ENCODE measurements around the gene RRP8. TPM values are rescaled to one million over a fixed set of nuclear protein-coding genes. Genes with fewer than 3 reads are reported as not detected.
A peak's percentile ranks its signal among the peaks of the same experiment; 100 is the strongest.

RRP8 gene
- total RNA-seq, 1 donor from 2014 or later: 43.8 TPM

DNA sequence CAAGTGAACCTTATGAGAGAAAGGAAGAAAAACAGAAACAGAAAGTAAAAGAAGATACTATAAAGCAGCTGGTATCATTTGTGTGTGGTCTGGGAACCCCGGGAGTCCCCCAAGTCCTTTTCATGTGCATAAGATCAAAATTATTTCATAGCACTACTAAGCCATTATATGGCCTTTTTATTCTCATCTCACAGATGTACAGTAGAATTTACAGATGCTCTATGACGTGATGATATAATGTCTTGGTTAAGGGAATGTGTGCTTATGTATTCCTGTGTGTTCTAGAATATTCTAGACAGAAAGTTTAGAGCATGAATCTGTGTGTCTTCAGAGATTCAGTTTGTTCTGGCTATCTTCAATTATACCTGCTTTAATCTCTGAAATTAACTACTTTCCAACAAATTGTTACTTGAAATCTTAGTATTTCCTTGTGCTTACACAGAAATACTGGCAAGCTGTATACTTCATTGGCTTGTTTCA is 24.4 kb upstream of the RRP8 start:
- peak; percentile 78 for DNase-seq
- intact Hi-C loops (cut with micrococcal nuclease): no loop called here
- no peaks in the 10 kb centered on the region for H3K27me3 Mint-ChIP-seq
- no peaks in the 10 kb centered on the region for H3K9me3 Mint-ChIP-seq
- peak overlapping the region; percentile 51 for H3K4me3 Mint-ChIP-seq
- peak overlapping the region; percentile 32 for H3K27ac Mint-ChIP-seq
- H3K4me1 Mint-ChIP-seq: peaks cover 16% of the 10 kb centered on the region
- no peaks in the 10 kb centered on the region for H3K36me3 Mint-ChIP-seq (ENCODE audit: low read depth)

DNA sequence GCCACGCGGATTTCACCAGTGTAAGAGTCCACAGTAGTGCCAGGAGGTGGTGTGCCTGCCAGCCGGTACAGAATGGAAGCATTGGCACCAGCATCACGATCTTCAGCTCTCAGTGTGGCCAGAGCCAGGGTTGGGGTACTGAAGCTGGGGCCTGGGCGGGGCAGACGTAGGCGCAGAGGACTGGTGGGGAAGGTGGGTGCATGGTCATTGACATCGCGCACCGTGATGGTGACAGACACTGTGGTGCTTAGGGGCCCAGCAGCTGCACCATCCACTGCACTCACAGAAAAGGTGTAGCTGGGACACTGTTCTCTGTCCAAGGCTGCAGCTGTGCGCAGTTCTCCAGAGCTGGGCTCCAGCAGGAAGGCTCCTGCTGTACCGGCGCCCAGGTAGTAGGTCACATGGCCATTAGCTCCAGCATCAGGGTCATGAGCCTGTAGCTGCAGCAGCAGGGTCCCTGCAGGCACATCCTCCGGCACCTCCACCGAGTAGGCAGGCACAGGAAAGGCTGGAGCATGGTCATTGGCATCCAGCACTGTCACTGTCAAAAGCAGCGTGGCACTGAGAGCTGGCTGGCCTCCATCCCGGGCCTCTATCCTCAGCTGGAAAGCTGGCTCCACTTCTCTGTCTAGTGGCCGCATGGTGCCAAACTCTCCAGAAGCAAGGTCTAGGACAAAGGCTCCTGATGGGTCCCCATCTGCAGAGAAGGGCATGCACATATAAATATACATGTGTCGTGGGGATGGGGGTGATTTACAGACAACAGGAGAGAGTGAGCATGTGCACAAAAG is 23.8 kb upstream of the RRP8 start:
- intact Hi-C loops (cut with micrococcal nuclease): no loop called here
- H3K27ac Mint-ChIP-seq: peak overlapping the region; percentile 32
- DNase-seq: no peak

DNA sequence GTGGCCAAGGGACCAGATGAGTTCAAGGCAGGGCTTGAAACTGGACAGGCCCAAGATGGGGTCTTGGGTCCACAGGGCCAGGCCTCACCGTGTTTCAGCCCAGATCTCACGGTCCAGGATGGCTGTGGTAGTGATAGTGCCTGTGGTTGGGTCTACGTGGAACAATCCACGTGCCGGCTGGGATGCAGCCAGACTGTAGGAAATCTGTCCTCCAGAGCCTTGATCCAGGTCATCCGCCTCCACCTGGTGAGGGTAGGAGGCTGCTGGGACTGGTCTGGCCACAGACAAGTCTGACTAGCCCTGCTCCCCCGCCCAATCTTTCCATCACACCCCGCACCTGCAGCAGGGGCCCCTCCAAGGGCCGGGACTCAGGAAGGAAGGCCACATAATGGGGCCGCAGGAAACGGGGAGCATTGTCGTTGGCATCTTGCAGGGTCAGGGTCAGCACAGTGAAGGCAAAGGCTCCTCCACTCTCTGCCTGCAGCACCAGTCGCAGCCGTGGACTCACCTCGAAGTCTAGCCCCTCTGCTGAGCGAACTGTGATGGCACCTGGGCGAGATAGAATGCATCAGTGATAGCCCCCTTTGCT is 22.5 kb upstream of the RRP8 start:
- no peaks in the 10 kb centered on the region for H3K27me3 Mint-ChIP-seq
- H3K4me1 Mint-ChIP-seq: peaks cover 16% of the 10 kb centered on the region
- H3K4me3 Mint-ChIP-seq: no peak overlapping the region
- no peak for DNase-seq
- H3K36me3 Mint-ChIP-seq (ENCODE audit: low read depth): no peaks in the 10 kb centered on the region
- H3K27ac Mint-ChIP-seq: no peak overlapping the region
- intact Hi-C loops (cut with micrococcal nuclease): no loop called here
- no peaks in the 10 kb centered on the region for H3K9me3 Mint-ChIP-seq

More for the DNA sequence above, 23.8 kb upstream of the RRP8 start:
- no peaks in the 10 kb centered on the region for H3K9me3 Mint-ChIP-seq
- peaks cover 16% of the 10 kb centered on the region for H3K4me1 Mint-ChIP-seq
- no peaks in the 10 kb centered on the region for H3K27me3 Mint-ChIP-seq
- H3K4me3 Mint-ChIP-seq: peak overlapping the region; percentile 51
- no peaks in the 10 kb centered on the region for H3K36me3 Mint-ChIP-seq (ENCODE audit: low read depth)

DNA sequence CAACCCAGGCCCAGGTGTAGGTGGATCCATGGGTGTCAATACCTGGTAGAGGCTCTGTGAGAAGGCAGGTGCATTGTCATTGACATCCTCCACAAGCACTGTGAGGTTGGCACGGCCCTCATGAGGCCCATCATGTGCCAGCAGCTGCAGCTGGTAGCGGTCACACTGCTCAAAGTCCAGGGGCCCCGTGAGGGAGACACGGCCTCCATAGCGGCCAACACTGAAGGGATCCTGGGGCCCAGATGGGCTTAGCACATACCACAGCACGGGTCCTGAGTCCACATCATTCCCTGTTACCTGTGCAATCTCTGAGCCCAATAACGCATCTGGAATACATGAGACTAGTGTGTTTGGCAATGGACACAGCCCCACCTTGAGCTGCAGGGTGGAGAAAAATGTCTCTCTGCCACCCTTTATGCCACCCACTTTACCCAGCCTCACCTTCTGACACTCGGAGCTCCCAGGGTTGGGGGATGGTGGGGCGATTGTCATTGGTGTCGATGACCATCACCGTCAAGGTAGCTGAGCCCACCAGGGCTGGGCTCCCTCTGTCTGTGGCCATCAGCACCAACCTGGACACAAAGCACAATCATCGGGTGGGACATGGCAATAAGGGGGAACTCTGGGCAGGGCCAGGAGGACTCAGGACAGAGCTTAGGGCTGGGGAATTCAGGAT is 21.9 kb upstream of the RRP8 start:
- no peak for DNase-seq

DNA sequence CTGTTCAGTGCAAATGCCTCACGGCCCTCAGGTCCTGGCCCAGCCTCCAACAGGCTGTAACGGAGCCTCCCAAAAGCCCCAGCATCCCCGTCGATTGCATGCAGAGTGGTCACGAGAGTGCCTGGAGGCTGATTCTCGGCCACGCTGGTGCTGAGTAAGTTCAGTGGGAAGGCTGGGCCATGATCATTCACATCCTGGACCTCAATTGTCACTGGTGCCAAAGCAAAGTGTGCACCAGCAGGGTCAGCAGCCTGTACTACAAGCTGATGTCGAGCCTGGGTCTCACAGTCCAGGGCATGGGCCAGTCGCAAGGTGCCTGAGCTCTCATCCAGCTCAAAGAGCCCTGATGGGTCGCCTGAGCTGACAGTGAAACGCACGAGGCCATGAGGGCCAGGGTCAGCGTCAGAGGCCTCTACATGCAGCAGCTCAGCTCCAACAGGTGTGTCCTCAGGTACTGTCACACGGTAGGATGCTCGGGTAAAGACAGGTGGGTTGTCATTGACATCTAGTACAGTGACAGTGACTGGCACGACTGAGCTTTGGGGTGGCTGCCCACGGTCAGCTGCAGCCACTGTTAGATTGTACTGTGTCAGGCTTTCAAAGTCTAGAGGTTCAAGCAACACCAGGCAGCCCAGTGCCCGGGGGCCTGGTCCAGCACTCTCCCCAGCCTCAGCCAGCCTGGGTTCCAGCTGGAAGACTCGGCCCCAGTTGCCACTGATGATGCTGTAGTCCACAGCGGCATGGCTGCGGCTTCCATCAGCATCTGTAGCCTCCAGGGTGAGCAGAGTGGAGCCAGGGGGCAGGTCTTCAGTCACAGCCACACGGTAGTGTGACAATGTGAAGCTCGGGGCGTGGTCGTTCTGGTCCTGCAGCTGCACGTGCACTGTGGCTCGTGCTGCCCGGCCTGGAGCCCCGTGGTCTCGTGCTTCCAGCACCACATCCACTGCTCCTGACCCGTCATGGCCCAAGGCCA is 20.3 kb upstream of the RRP8 start:
- H3K4me3 Mint-ChIP-seq: no peak overlapping the region
- H3K36me3 Mint-ChIP-seq (ENCODE audit: low read depth): no peaks in the 10 kb centered on the region
- intact Hi-C loops (cut with micrococcal nuclease): no loop called here
- peaks cover 16% of the 10 kb centered on the region for H3K4me1 Mint-ChIP-seq
- no peaks in the 10 kb centered on the region for H3K9me3 Mint-ChIP-seq
- H3K27me3 Mint-ChIP-seq: no peaks in the 10 kb centered on the region
- DNase-seq: no peak
- no peak overlapping the region for H3K27ac Mint-ChIP-seq

More for the DNA sequence above, 21.9 kb upstream of the RRP8 start:
- intact Hi-C loops (cut with micrococcal nuclease): no loop called here
- Mint-ChIP-seq H3K9me3 (no peaks in the 10 kb centered on the region), H3K4me3 (no peak overlapping the region), H3K4me1 (peaks cover 16% of the 10 kb centered on the region), H3K27me3 (no peaks in the 10 kb centered on the region), H3K36me3 (ENCODE audit: low read depth) (no peaks in the 10 kb centered on the region), H3K27ac (no peak overlapping the region)

DNA sequence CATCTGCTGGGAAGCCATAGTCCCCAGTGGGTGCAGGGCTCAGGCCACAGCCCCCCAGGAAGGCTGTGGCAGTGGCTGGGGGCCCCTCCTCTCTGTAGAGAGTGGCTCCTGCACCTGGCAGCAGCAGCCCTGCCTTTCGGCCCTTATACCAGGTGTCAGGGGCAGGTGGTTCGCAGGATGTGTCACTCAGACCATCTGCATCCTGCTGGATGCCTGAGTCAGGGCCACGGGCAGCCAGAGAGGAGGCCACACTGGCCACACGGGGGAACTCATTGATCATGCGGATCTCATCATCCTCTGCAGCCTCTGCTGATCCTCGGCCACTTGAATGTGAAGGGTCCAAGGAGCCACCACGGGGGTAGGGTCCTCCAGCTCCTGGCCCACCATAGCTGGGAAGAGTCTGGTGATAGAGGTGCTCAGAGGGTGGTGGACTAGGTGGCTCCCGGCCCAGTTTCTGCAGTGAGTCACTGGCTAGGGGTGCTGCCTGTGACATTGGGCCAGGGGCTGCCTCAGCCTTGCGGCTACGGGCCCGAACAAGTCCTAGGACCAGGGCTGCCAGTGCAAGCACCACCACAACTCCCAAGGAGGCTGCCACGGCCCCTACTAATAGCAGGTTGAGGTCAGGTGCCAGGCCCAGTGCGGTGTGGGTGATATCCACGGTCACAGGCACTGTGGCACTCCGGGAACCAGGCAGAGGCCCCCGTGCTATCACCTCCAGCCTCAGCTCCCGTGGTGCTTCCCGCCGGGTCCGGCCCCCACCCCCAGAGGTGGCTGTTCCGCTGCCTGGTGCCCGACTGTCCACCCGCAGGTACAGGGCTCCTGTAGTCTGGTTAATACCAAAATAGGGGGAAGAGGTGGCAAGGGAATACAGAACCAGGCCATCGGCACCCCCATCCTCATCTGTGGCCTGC is 19.1 kb upstream of the RRP8 start:
- no peaks in the 10 kb centered on the region for H3K9me3 Mint-ChIP-seq
- H3K27me3 Mint-ChIP-seq: no peaks in the 10 kb centered on the region
- no peak for DNase-seq
- H3K27ac Mint-ChIP-seq: no peak overlapping the region
- H3K4me1 Mint-ChIP-seq: peaks cover 9% of the 10 kb centered on the region
- intact Hi-C loops (cut with micrococcal nuclease): no loop called here
- no peak overlapping the region for H3K4me3 Mint-ChIP-seq
- H3K36me3 Mint-ChIP-seq (ENCODE audit: low read depth): no peaks in the 10 kb centered on the region

DNA sequence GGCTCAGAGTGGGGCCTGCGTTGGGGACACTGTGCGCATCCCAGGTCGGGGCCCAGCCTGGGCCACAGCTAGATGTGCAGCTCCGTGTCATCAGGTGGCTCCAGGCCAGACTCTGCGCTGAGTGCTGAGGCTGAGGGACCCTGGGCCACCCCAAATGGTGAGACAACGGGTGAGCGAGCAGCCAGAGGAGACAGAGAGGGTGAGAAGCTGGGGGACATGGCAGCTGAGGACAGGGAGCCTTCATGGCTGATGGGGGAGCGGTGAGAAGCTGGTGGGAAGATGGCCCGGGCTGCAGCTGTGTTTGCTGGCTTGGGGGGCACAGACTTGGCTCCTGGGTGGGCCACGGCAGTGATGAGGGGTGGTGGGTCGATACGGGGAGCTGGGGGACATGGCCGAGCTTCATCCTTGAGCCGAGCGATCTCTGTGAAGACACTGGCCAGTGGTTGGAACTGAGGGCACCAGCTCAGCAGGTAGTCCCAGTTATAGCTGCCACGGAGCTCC is 18.3 kb upstream of the RRP8 start:
- peaks cover 4% of the 10 kb centered on the region for H3K4me1 Mint-ChIP-seq
- H3K27me3 Mint-ChIP-seq: no peaks in the 10 kb centered on the region
- intact Hi-C loops (cut with micrococcal nuclease): no loop called here

DNA sequence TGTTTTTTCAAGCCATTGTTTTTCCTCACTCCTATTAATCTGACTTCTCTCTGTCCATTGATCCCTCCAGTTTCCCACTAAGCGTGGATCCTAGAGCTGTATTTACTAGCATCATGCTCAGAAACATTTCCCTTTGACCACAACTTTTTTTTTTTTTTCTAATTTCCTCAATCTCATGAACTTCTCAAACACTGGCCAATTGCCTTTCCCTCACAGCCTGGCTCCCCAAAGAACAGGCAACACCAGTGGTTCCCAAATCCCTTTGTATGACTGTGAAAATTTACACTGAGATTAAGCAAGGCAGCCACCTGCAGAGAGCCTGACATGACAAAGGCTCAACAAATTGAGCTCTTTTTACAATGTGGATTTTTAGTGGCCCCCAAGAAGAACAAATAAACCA is 17.2 kb upstream of the RRP8 start:
- H3K4me1 Mint-ChIP-seq: peaks cover 3% of the 10 kb centered on the region
- intact Hi-C loops (cut with micrococcal nuclease): no loop called here

More for the DNA sequence above, 18.3 kb upstream of the RRP8 start:
- H3K27ac Mint-ChIP-seq: no peak overlapping the region
- no peaks in the 10 kb centered on the region for H3K9me3 Mint-ChIP-seq
- no peak for DNase-seq
- H3K4me3 Mint-ChIP-seq: no peak overlapping the region
- peaks cover under 1% of the 10 kb centered on the region for H3K36me3 Mint-ChIP-seq (ENCODE audit: low read depth)

DNA sequence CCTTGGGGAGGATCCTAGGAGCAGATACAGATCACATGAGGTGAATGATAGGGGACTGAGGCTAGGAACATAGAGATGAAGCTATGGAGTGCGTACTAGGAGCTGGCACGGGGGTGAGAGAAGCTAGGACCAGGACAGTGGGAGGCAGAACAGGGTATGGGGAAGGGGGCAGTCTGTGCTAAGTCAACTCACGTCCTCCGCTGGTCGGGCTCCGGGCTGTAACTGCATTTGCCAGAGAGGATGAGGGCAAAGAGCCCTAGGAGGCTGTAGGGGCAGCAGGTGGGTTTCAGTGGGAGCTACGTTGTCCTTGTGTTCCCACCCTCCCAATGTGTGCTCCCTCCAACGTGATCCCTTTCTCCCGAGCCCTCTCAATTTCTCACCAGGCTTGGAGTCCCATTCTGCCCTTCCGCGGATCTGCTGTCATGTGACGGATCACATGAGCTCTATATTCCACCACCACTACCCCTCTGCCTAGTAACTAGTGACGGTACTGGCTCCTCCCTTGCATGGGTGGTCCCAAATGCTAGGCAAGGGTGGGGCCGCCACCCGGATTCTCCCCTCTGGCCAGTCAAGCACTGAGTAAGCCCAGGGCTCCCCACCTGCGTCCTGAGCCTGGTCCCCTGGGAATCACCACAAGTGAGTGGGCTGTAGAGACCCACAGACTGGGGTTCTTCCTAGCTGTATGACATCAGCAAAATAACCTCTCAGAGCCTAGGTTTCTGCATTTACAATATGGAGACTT is 15.8 kb upstream of the RRP8 start, which contains the start of gene TPP1:
Gene TPP1 (minus strand): TSS at position 419 of the 742 bp plus-strand sequence. CDS start 22 bp downstream, at position 397.
- H3K4me1 Mint-ChIP-seq: peaks cover 3% of the 10 kb centered on the region
- H3K36me3 Mint-ChIP-seq (ENCODE audit: low read depth): peaks cover 22% of the 10 kb centered on the region
- no peak within 1 kb of the TSS for H3K27ac Mint-ChIP-seq
- no peak within 1 kb of the TSS for H3K4me3 Mint-ChIP-seq
- intact Hi-C loops (cut with micrococcal nuclease): loop anchor here (1.0 to 2.0 kb wide), 4 partner anchors 8 to 64 kb away; partner anchors contain the start of genes ILK, MRPL17 and RRP8
- DNase-seq: peak; percentile 98
- H3K9me3 Mint-ChIP-seq: no peaks in the 10 kb centered on the region
- H3K27me3 Mint-ChIP-seq: no peaks in the 10 kb centered on the region

More for the DNA sequence above, 17.2 kb upstream of the RRP8 start:
- no peaks in the 10 kb centered on the region for H3K27me3 Mint-ChIP-seq
- no peak for DNase-seq
- peaks cover 9% of the 10 kb centered on the region for H3K36me3 Mint-ChIP-seq (ENCODE audit: low read depth)
- H3K4me3 Mint-ChIP-seq: no peak overlapping the region
- H3K9me3 Mint-ChIP-seq: no peaks in the 10 kb centered on the region
- no peak overlapping the region for H3K27ac Mint-ChIP-seq

DNA sequence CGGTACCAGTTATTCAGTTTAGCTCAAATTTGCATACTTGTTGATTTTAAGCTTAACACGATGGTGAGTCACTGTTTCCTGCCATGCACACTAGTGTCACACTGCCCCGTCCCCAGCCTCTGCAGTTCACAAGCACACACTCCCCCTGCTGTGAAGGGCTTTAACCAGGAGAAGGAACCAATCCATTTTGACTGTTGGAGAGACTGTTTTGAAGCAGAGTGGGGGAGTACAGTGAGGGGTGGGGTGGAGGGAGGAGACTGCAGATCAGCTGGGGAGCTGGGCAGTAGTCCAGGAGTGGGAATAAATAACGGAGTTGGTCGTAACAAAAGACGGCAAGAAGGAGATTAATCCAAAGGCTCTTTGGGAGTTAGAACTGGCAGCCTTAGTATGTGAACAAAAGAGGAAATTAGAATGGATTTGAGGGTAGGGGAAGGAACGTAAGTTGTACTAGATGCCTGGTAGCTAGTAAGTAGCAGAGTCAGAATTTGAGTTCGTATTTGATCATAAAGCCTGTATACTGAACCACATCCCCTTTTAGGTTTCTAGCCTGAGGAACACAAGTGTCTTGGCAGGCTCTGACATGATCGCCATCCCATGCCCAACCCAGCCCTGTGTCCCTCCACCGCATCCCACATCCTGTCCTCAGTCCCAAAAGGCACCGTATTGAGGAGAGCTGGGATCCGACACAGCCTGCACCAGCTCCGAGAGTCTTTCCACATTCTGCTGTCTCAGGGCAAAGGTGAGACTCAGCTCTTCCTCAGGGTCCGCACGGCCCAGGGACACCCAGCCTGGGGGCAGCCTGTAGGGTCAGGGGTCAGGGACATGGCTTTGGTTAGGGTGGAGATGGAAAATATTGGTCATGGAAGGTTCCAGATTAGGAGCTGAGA is 14.9 kb upstream of the RRP8 start:
- Mint-ChIP-seq H3K36me3 (ENCODE audit: low read depth) (peaks cover 22% of the 10 kb centered on the region), H3K4me1 (peaks cover 3% of the 10 kb centered on the region), H3K9me3 (no peaks in the 10 kb centered on the region), H3K27ac (no peak overlapping the region), H3K4me3 (no peak overlapping the region), H3K27me3 (no peaks in the 10 kb centered on the region)
- DNase-seq: peak; percentile 83
- intact Hi-C loops (cut with micrococcal nuclease): loop anchor here (1.0 to 2.0 kb wide), 4 partner anchors 7 to 65 kb away; partner anchors contain the start of genes ILK, MRPL17 and RRP8

DNA sequence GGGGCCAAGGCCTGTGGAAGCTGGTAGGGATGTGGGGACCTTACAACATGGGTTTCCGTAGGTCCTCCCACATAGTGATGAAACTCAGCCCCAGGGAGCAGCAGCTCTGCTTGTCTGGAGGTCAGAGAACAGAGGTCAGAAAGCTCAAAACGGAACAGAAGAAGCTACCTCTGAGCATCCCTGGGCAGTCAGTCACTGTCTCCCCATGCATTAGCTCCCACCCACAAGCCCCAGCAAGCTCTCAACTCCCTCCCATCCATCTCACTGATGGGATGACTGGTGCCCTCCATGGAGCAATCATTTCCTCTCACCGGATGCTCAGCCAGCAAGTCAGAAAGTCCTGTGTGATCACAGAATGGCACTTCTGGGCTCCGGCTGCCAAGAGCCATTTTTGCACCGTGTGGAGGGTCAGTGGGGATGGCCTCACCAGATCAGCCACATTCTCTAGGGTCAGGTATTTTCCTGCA is 13.9 kb upstream of the RRP8 start:
- Mint-ChIP-seq H3K9me3 (no peaks in the 10 kb centered on the region), H3K27me3 (no peaks in the 10 kb centered on the region), H3K27ac (peak overlapping the region; percentile 41), H3K4me1 (peaks cover 3% of the 10 kb centered on the region), H3K4me3 (no peak overlapping the region), H3K36me3 (ENCODE audit: low read depth) (peaks cover 22% of the 10 kb centered on the region)
- DNase-seq: no peak
- intact Hi-C loops (cut with micrococcal nuclease): no loop called here

All from activated CD4-positive, alpha-beta T cell treated with anti-CD3 and anti-CD28 coated beads, Interleukin-2, amount 10 ng/mL, durations not matched to agents 24 days and 14 days (primary cell).